Gastrocnemius medialis (tissue), 4 donors: ENCODE measurements around the gene CCDC80. TPM values are rescaled to one million over a fixed set of nuclear protein-coding genes. Genes with fewer than 3 reads are reported as not detected.

ENCODE experiments used
- ATAC-seq, 2 donors: fragments of 150-250 bp; one replicate each; pipeline ENCODE4 v1.9.1; 2016
- DNase-seq, 2 donors: peaks; one replicate each; pipeline ENCODE4 v3.0.0-alpha.2; 2019
- H3K27ac ChIP-seq, 4 donors: fragments of 200-600 bp; sonication (generic); 1 replicate in 1 of 4; 2 replicates in 3 of 4; pipeline ENCODE4 v1.5.1; 2016 to 2018; ENCODE audit warnings: mild to moderate bottlenecking in 2 of 4, moderate library complexity in 1 of 4
- H3K27me3 ChIP-seq, 3 donors: fragments of 200-600 bp; sonication (generic) in 2 of 3; 1 replicate in 1 of 3; 2 replicates in 2 of 3; pipeline versions ENCODE4 v1.5.1 to v1.6.0; 2016 to 2019; ENCODE audit warnings: mild to moderate bottlenecking in 1 of 3, moderate library complexity in 1 of 3
- H3K36me3 ChIP-seq, 2 donors: fragments of 200-600 bp; sonication (generic) in 1 of 2; one replicate each; pipeline ENCODE4 v1.5.1; 2017 to 2018
- H3K4me1 ChIP-seq, 2 donors: fragments of 200-600 bp; sonication (generic) in 1 of 2; one replicate each; pipeline ENCODE4 v1.5.1; 2016 to 2017; ENCODE audit warnings: mild to moderate bottlenecking in 2 of 2
- H3K4me3 ChIP-seq, 4 donors: fragments of 200-600 bp; sonication (generic) in 3 of 4; 1 replicate in 1 of 4; 2 replicates in 3 of 4; pipeline ENCODE4 v1.5.1; 2016 to 2019; ENCODE audit warnings: mild to moderate bottlenecking in 2 of 4
- H3K9me3 ChIP-seq, 3 donors: fragments of 200-600 bp; sonication (generic) in 2 of 3; 1 replicate in 1 of 3; 2 replicates in 2 of 3; pipeline ENCODE4 v1.5.1; 2016 to 2019
- CTCF ChIP-seq, 5 experiments: fragments of 450-650 bp in 3 of 5; fragments of 200-600 bp in 2 of 5; sonication (generic) in 2 of 5; IDR thresholded peaks in 4 of 5; conservative IDR thresholded peaks in 1 of 5; 1 replicate in 4 of 5; 2 replicates in 1 of 5; pipeline ENCODE4 v1.5.1; 2016 to 2019; ENCODE audit warnings: antibody characterized with exemption in 5 of 5, mild to moderate bottlenecking in 3 of 5, moderate library complexity in 3 of 5
- POLR2A ChIP-seq, 2 donors: fragments of 450-650 bp; IDR thresholded peaks; one replicate each; pipeline ENCODE4 v1.6.1; 2017; ENCODE audit warnings: antibody characterized with exemption in 2 of 2, mild to moderate bottlenecking in 2 of 2, moderate library complexity in 2 of 2
- in situ Hi-C, 4 donors: fragments of 200-750 bp; cut with MboI; loops; one replicate each; pipeline versions ENCODE4 v1.15.0 to v1.8.0; 2017; ENCODE audit warnings: low sequenced_read_pairs in 4 of 4
- intact Hi-C: fragments of 100-400 bp; cut with DNase I; formaldehyde crosslinking; loops from one replicate; pipeline ENCODE4 v1.15.1; 2023; ENCODE audit warnings: low total_unique reads
- total RNA-seq, 4 donors: library from RNA; depleted of rRNA; stranded (reverse); fragments of >200 nt; gene quantifications; one replicate each; pipeline versions ENCODE4 v1.1.0 to v1.2.3, GENCODE V29; 2016

The CCDC80 gene
- total RNA-seq, 4 donors from 2014 or later = 0.63 to 13.5 (median 3.4) TPM

- intact Hi-C loops = no loop called here
These were observed 29.0 kb downstream of the CCDC80 start for GRCh38 chr3:112611752-112612515.

GRCh38 chr3:112610121-112610520 is 30.8 kb downstream of the CCDC80 start:
- Histone ChIP-seq H3K27ac (no peak overlapping the region), H3K9me3 (no peaks in the 10 kb centered on the region), H3K36me3 (no peaks in the 10 kb centered on the region), H3K4me3 (no peak overlapping the region), H3K4me1 (peaks cover 3 to 6% of the 10 kb centered on the region in 2 donors), H3K27me3 (no peaks in the 10 kb centered on the region)
- DNase-seq (no peak), ATAC-seq (no peak)
- intact Hi-C loops (no loop called here), in situ Hi-C loops (no loop called here)
- no peak for TF ChIP-seq POLR2A (IDR thresholded peaks at IDR 0.05)
- TF ChIP-seq CTCF (IDR thresholded peaks at IDR 0.05 in 4 of 5, conservative IDR thresholded peaks at IDR 0.05 in 1 of 5) = no peak

More at GRCh38 chr3:112611752-112612515, 29.0 kb downstream of the CCDC80 start:
- Histone ChIP-seq H3K27ac (no peak overlapping the region), H3K27me3 (no peaks in the 10 kb centered on the region), H3K36me3 (no peaks in the 10 kb centered on the region), H3K4me1 (peaks cover 3 to 6% of the 10 kb centered on the region in 2 donors), H3K4me3 (no peak overlapping the region), H3K9me3 (no peaks in the 10 kb centered on the region)
- DNase-seq (no peak), ATAC-seq (peak in 1 of 2 donors; percentile 39)
- no peak for TF ChIP-seq POLR2A (IDR thresholded peaks at IDR 0.05)
- no peak for TF ChIP-seq CTCF (IDR thresholded peaks at IDR 0.05 in 4 of 5, conservative IDR thresholded peaks at IDR 0.05 in 1 of 5)
- in situ Hi-C loops = no loop called here

- Histone ChIP-seq H3K27ac (no peak overlapping the region), H3K4me3 (no peak overlapping the region), H3K9me3 (no peaks in the 10 kb centered on the region), H3K36me3 (no peaks in the 10 kb centered on the region), H3K27me3 (no peaks in the 10 kb centered on the region), H3K4me1 (peaks cover 3 to 6% of the 10 kb centered on the region in 2 donors)
- ATAC-seq (no peak), DNase-seq (no peak)
- TF ChIP-seq POLR2A (IDR thresholded peaks at IDR 0.05) (no peak), CTCF (IDR thresholded peaks at IDR 0.05 in 4 of 5, conservative IDR thresholded peaks at IDR 0.05 in 1 of 5) (no peak)
- intact Hi-C loops (no loop called here), in situ Hi-C loops (no loop called here)
These were observed 33.1 kb downstream of the CCDC80 start for GRCh38 chr3:112607863-112608262.

GRCh38 chr3:112606098-112606497 is 34.8 kb downstream of the CCDC80 start:
- Histone ChIP-seq H3K27ac (no peak overlapping the region), H3K27me3 (no peaks in the 10 kb centered on the region), H3K9me3 (no peaks in the 10 kb centered on the region), H3K4me3 (no peak overlapping the region), H3K36me3 (no peaks in the 10 kb centered on the region), H3K4me1 (no peaks in the 10 kb centered on the region)
- in situ Hi-C loops = no loop called here
- ATAC-seq (no peak), DNase-seq (no peak)
- intact Hi-C loops = no loop called here
- TF ChIP-seq POLR2A (IDR thresholded peaks at IDR 0.05) = no peak
- TF ChIP-seq CTCF (IDR thresholded peaks at IDR 0.05 in 4 of 5, conservative IDR thresholded peaks at IDR 0.05 in 1 of 5) = no peak
